Skin epidermis (tissue), 12 donors: ENCODE data around the gene MKRN2.

ENCODE experiments used
- H3K27ac ChIP-seq, 21 experiments: fragments of 200-600 bp; sonication (generic) in 11 of 21; one replicate each; pipeline ENCODE4 v1.5.0; 2020; ENCODE audit warnings: mild to moderate bottlenecking in 3 of 21, inconsistent platforms in 2 of 21, moderate library complexity in 2 of 21
- H3K4me3 ChIP-seq, 7 experiments: fragments of 200-600 bp; sonication (generic) in 2 of 7; one replicate each; pipeline ENCODE4 v1.5.0; 2020; ENCODE audit warnings: inconsistent platforms in 2 of 7, mild to moderate bottlenecking in 2 of 7, moderate library complexity in 1 of 7

The MKRN2 gene

GRCh38 chr3:12549971-12550760 lies 6.7 kb upstream of the MKRN2 start:
- Histone ChIP-seq H3K27ac (no peak overlapping the region), H3K4me3 (no peak overlapping the region)

- H3K27ac ChIP-seq: peak overlapping the region in 8 of 21 experiments; percentile 13 to 77 (median 58)
- peak overlapping the region; percentile 24 to 43 (median 29) for H3K4me3 ChIP-seq
Observed at GRCh38 chr3:12553921-12554391, 2.9 kb upstream of the MKRN2 start.

GRCh38 chr3:12556314-12556689 lies 585 bp upstream of the MKRN2 start:
- H3K27ac ChIP-seq: peak overlapping the region in 20 of 21 experiments; percentile 86 to 98 (median 93)

GRCh38 chr3:12557473-12558100 lies 700 bp downstream of the MKRN2 start:
- Histone ChIP-seq H3K4me3 (peak overlapping the region; percentile 69 to 93 (median 78)), H3K27ac (peak overlapping the region; percentile 27 to 98 (median 92))

More at GRCh38 chr3:12556314-12556689, 585 bp upstream of the MKRN2 start:
- peak overlapping the region; percentile 69 to 93 (median 78) for H3K4me3 ChIP-seq

GRCh38 chr3:12558706-12559105 lies 1.8 kb downstream of the MKRN2 start:
- H3K4me3 ChIP-seq: peak overlapping the region in 1 of 7 experiments; percentile 70
- peak overlapping the region in 1 of 21 experiments; percentile 94 for H3K27ac ChIP-seq

- Histone ChIP-seq H3K27ac (no peak overlapping the region), H3K4me3 (no peak overlapping the region)
Observed at GRCh38 chr3:12559520-12559919, 2.6 kb downstream of the MKRN2 start.

- Histone ChIP-seq H3K27ac (peak overlapping the region in 2 of 21 experiments; percentile 42 to 47), H3K4me3 (no peak overlapping the region)
Observed at GRCh38 chr3:12560505-12561190, 3.8 kb downstream of the MKRN2 start.

GRCh38 chr3:12561397-12561796 lies 4.5 kb downstream of the MKRN2 start:
- no peak overlapping the region for H3K4me3 ChIP-seq
- peak overlapping the region in 1 of 21 experiments; percentile 42 for H3K27ac ChIP-seq

- Histone ChIP-seq H3K27ac (no peak overlapping the region), H3K4me3 (no peak overlapping the region)
Observed at GRCh38 chr3:12562451-12562850, 5.6 kb downstream of the MKRN2 start.

- Histone ChIP-seq H3K4me3 (no peak overlapping the region), H3K27ac (no peak overlapping the region)
Observed at GRCh38 chr3:12566976-12567375, 10.1 kb downstream of the MKRN2 start.

GRCh38 chr3:12568747-12569146 lies 11.9 kb downstream of the MKRN2 start:
- Histone ChIP-seq H3K27ac (peak overlapping the region in 1 of 21 experiments; percentile 24), H3K4me3 (no peak overlapping the region)

- Histone ChIP-seq H3K4me3 (no peak overlapping the region), H3K27ac (no peak overlapping the region)
Observed at GRCh38 chr3:12569836-12570235, 12.9 kb downstream of the MKRN2 start.

- no peak overlapping the region for H3K4me3 ChIP-seq
Observed at GRCh38 chr3:12571986-12572385, 15.1 kb downstream of the MKRN2 start.

GRCh38 chr3:12574131-12574530 lies 17.2 kb downstream of the MKRN2 start:
- H3K4me3 ChIP-seq: no peak overlapping the region
- peak overlapping the region in 1 of 21 experiments; percentile 65 for H3K27ac ChIP-seq

More at GRCh38 chr3:12571986-12572385, 15.1 kb downstream of the MKRN2 start:
- no peak overlapping the region for H3K27ac ChIP-seq

GRCh38 chr3:12574661-12575060 lies 17.8 kb downstream of the MKRN2 start:
- Histone ChIP-seq H3K27ac (peak overlapping the region in 1 of 21 experiments; percentile 65), H3K4me3 (no peak overlapping the region)

GRCh38 chr3:12577379-12577778 lies 20.5 kb downstream of the MKRN2 start:
- Histone ChIP-seq H3K27ac (no peak overlapping the region), H3K4me3 (no peak overlapping the region)

GRCh38 chr3:12578742-12579141 lies 21.9 kb downstream of the MKRN2 start:
- Histone ChIP-seq H3K4me3 (no peak overlapping the region), H3K27ac (no peak overlapping the region)

GRCh38 chr3:12579456-12579855 lies 22.6 kb downstream of the MKRN2 start:
- no peak overlapping the region for H3K4me3 ChIP-seq
- H3K27ac ChIP-seq: peak overlapping the region in 3 of 21 experiments; percentile 25 to 42 (median 30)

- Histone ChIP-seq H3K27ac (peak overlapping the region in 3 of 21 experiments; percentile 25 to 42 (median 30)), H3K4me3 (no peak overlapping the region)
Observed at GRCh38 chr3:12579905-12580304, 23.0 kb downstream of the MKRN2 start.

GRCh38 chr3:12582730-12583129 lies 25.8 kb downstream of the MKRN2 start:
- Histone ChIP-seq H3K27ac (no peak overlapping the region), H3K4me3 (no peak overlapping the region)
